Measurements from ENCODE around the gene TAPT1.

The TAPT1 gene

GRCh38 chr4:16212138-16212782 lies 14.0 kb downstream of the TAPT1 start:
- TF ChIP-seq ZFX (IDR thresholded peaks at IDR 0.05; ENCODE audit: borderline replicate concordance) (no peak), CTCF (IDR thresholded peaks at IDR 0.05) (no peak)
- no peak overlapping the region for H3K27ac ChIP-seq

GRCh38 chr4:16207409-16207808 lies 18.9 kb downstream of the TAPT1 start:
- TF ChIP-seq CTCF (IDR thresholded peaks at IDR 0.05), result no peak
- no peak for TF ChIP-seq ZFX (IDR thresholded peaks at IDR 0.05; ENCODE audit: borderline replicate concordance)
- H3K27ac ChIP-seq, result no peak overlapping the region

- no peak for TF ChIP-seq ZFX (IDR thresholded peaks at IDR 0.05; ENCODE audit: borderline replicate concordance)
- H3K27ac ChIP-seq, result no peak overlapping the region
Observed at GRCh38 chr4:16206848-16207247, 19.4 kb downstream of the TAPT1 start.

- no peak overlapping the region for H3K27ac ChIP-seq
- TF ChIP-seq ZFX (IDR thresholded peaks at IDR 0.05; ENCODE audit: borderline replicate concordance) (no peak), CTCF (IDR thresholded peaks at IDR 0.05) (no peak)
Observed at GRCh38 chr4:16206301-16206700, 20.0 kb downstream of the TAPT1 start.

GRCh38 chr4:16205298-16206164 lies 20.7 kb downstream of the TAPT1 start:
- H3K27ac ChIP-seq, result no peak overlapping the region

GRCh38 chr4:16204505-16204904 lies 21.8 kb downstream of the TAPT1 start:
- H3K27ac ChIP-seq, result no peak overlapping the region
- TF ChIP-seq CTCF (IDR thresholded peaks at IDR 0.05) (no peak), ZFX (IDR thresholded peaks at IDR 0.05; ENCODE audit: borderline replicate concordance) (no peak)

More at GRCh38 chr4:16205298-16206164, 20.7 kb downstream of the TAPT1 start:
- TF ChIP-seq ZFX (IDR thresholded peaks at IDR 0.05; ENCODE audit: borderline replicate concordance) (no peak), CTCF (IDR thresholded peaks at IDR 0.05) (peak; percentile 78)

- no peak overlapping the region for H3K27ac ChIP-seq
- no peak for TF ChIP-seq CTCF (IDR thresholded peaks at IDR 0.05)
- no peak for TF ChIP-seq ZFX (IDR thresholded peaks at IDR 0.05; ENCODE audit: borderline replicate concordance)
Observed at GRCh38 chr4:16203083-16203482, 23.2 kb downstream of the TAPT1 start.
